ENCODE results near the gene INPP5F.
"Not testable (repeated sequence)": the region's sequence is repeated elsewhere in the genome, so short reads cannot be mapped to it uniquely, and the experiment has no call there.

The INPP5F gene

DNA sequence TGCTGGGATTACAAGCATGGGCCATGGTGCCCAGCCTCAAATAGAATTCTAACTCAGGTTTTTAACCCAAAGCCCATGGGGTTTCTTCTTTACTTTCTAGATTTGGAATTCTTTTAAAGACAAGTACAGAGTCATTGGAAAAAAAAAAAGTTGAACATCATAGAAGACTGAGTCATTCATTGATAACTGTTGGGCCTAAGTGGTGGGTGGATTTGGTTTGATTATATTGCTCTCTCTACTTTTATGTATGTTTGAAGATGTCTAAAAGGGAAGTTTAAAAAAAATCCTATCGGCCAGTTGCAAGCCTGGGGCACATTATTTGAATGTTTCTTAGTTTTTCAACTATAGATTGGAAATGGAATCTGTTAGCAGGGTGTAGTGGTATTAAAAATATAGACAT is 49.7 kb downstream of the INPP5F start:
- DNase-seq: no peak

GRCh38 chr10:119776536-119776935 is 50.7 kb downstream of the INPP5F start:
- DNase-seq: no peak

GRCh38 chr10:119777686-119778085 is 51.8 kb downstream of the INPP5F start:
- DNase-seq: no peak

DNA sequence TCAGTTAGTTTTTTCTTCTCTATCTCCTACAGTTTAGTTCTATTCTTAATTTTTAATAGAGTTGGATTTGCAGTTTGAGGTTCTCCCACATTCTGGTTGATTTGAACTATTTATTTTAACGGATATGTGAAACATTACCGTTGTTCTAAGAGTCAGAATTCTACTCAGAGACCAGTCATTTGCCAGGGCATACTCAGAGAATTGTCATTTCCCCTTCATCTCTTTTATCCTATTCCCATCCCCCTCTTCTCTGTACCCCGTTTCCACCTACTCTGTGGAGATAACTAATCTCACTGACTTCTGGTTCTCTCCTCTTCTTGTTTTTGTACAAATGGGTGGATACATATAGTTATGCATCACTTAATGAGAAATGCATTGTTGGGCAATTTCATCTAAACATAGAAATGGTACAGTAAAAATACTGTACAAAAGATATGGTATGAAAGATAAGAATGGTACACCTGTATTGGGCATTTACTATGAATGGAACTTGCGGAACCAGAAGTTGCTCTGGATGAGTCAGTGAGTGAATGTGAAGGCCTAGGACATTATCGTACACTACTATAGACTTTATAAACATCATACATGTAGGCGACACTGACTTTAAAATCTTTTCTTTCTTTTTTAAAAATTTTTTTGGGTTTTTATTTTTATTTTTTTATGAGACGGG is 53.1 kb downstream of the INPP5F start:
- DNase-seq: no peak

- DNase-seq: no peak
Observed at GRCh38 chr10:119780879-119781480, 55.1 kb downstream of the INPP5F start.

- no peak for DNase-seq
Observed at GRCh38 chr10:119781498-119781897, 55.6 kb downstream of the INPP5F start.

GRCh38 chr10:119782981-119783664 is 57.3 kb downstream of the INPP5F start:
- DNase-seq: no peak

- DNase-seq: no peak
Observed at GRCh38 chr10:119783665-119784027, 57.8 kb downstream of the INPP5F start.

DNA sequence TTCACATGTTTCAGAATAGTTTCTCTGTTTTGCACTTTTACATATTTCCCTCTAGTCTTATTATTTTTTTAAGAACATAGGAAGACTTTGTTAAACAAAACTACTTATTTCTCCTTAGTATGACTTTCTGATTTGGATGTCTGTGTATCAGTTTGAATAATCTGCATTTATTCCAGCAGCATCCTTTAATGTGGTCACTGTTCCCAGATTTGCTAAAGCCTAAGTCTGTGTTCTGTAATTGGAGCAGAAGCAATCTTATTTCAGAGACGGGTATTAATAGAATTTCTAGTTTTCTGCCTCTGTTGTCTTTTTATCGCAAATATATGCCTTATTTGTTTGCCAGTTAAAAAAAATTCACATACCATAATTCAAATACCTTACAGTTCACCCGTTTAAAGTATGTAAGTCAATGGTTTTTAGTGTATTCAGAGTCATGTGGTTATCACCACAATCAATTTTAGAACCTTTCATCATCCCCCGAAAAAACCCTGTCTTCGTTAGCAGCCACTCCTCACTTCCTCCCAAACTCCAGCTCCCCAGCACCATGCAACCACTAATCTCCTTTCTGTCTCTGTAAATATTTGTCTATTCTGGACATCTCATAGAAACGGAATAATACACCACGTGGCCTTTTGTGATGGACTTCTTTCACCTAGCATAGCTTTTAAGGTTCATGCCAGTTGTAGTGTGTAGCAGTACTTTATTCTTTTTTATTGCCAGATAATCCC is 58.7 kb downstream of the INPP5F start:
- DNase-seq: no peak

GRCh38 chr10:119786117-119786769 is 60.4 kb downstream of the INPP5F start:
- no peak for DNase-seq

- not testable (repeated sequence) for DNase-seq
Observed at GRCh38 chr10:119795101-119795500, 69.3 kb downstream of the INPP5F start.

GRCh38 chr10:119796039-119796438 is 70.2 kb downstream of the INPP5F start:
- DNase-seq: no peak

DNA sequence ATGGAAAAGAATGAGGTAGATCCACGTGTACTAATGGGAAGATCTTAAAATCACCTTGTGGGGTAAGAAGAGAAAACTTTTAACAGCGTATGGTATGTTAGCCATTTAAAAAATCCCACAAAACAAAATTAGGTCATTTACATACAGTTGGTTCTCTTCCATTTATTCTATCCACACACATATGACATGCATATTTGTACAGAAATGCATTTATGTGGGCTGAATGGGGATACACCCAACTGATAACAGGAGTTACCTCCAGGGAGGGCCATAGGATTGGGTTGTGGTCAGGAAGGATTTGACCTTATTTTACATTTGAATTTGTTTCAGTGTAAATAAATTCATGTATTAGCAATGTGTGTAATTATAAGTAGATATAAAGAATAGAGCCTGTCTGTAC is 75.3 kb downstream of the INPP5F start:
- no peak for DNase-seq

GRCh38 chr10:119801998-119802538 is 76.2 kb downstream of the INPP5F start:
- no peak for DNase-seq

DNA sequence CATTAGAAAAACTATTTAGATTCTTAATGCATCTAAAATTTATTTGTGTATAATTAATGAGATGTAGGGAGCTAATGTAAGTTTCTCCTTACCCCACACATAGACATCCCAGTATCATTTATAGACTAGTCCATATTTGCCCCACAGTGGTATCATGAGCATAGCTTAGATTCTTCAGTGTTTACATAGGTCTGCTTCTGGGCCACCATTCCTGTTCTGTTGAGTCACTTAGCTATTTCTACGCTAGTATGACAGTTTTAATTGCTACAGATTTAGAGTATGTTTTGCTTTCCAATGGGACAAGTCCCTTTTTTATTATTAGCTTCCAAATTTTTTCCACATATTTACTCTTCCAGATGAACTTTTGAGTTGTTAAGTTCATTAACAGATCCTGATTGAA is 77.4 kb downstream of the INPP5F start:
- DNase-seq: no peak

DNA sequence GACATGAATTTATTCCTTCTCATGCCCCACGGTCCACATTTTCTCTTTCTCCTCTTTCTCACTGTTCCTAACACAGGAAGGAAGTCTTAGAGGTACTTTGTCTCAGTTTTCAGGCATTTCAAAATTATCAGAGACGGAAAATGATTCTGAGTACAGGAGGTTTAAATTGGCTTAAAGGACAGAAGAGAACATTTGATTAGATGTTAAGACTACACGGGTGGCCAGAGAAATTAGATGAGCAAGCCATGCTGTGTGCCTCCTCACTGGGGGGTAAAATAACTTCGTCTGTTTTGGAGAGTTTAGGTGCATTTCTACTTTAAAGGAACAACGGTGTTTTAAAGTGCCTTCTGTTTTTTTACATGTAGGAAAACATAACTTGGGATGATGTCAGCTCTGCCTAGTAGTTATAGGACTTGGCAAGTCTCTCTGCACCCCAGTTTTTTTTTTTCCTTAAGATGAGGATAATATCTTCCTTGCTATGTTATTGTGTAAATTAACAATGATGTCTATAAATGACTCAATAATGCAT is 79.9 kb downstream of the INPP5F start:
- DNase-seq: no peak

GRCh38 chr10:119806334-119807130 is 80.7 kb downstream of the INPP5F start:
- no peak for DNase-seq

DNA sequence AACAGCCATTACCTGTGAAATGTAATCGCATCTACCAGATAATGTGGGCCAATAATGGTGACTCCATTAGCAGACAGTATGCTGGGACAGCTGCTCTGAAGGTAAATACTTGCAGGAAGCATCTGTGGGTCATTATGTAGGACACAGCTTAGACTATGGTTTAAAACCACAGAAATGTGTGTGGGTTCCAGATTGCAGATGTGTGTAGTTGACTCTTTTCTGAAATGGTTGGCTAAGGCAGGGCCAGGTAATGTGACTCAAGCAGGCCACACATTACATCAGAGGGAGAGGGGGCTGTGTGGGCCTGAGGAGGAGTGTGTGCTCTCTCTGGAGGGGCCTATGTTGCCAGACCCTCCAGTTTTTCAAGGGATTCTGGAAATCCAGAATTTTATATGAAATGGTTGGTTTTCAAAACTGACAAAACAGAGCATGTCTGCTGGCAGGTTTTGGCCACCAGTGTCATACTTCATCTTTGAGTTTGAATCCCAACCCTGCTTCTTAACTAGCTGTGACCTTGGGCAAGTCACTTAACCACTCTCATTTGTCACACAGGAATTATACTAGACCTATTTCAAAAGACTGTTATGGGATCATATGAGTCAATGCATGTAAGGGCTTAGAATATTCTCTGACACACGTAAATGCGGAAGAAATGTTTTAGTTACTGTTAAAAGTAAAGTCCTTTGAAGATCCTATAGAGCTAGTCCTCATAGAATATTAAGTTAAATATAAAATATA is 82.3 kb downstream of the INPP5F start:
- no peak for DNase-seq

GRCh38 chr10:119811122-119811521 is 85.3 kb downstream of the INPP5F start:
- no peak for DNase-seq

DNA sequence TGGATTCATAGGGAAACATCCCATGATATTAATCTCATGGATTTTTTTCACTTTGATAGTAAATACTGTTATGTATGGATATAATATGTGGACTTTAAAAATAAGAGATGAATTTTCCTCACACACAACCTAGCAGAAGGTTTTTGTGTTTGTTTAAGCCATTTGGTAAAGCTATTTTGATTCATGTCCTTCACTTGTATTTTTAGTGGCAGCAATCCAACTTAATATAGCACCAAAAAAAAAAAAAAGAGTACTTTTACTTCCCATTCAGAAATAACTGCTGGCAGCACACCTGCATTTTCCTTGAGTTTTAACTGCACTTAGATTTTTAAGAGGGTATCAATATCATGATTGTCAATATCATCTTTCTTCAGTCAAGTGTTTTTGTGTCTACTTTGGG is 86.8 kb downstream of the INPP5F start:
- DNase-seq: no peak

- DNase-seq: no peak
Observed at GRCh38 chr10:119815671-119816070, 89.8 kb downstream of the INPP5F start.
